ENCODE results near the gene ADGRB2. TPM values are rescaled to one million over a fixed set of nuclear protein-coding genes. Genes with fewer than 3 reads are reported as not detected.

Gene ADGRB2
- polyA plus RNA-seq, 3 donors = not detected

GRCh38 chr1:31726715-31727114 lies 37.4 kb downstream of the ADGRB2 start:
- H4K20me1 ChIP-seq (ENCODE audit: insufficient read depth, low read length) = no peaks in the 10 kb centered on the region
- H3K9me3 ChIP-seq (replicated peaks in 1 of 2; ENCODE audit: control insufficient read depth in 1 of 2, insufficient read depth in 1 of 2, low read length in 2 of 2) = no peaks in the 10 kb centered on the region
- H3K4me2 ChIP-seq (replicated peaks; ENCODE audit: extremely low read depth, low read length, poor library complexity, severe bottlenecking) = no peak overlapping the region
- no peaks in the 10 kb centered on the region for H3K4me1 ChIP-seq (ENCODE audit: control insufficient read depth in 1 of 2, insufficient read depth in 2 of 2, low read length in 2 of 2)
- Mint-ChIP-seq H3K36me3 (no peaks in the 10 kb centered on the region), H3K4me1 (no peaks in the 10 kb centered on the region), H3K27me3 (ENCODE audit: low read depth in 3 of 3) (peaks cover 0 to 5% (median 4%) of the 10 kb centered on the region in 3 donors), H3K27ac (no peak overlapping the region), H3K4me3 (no peak overlapping the region), H3K9me3 (no peaks in the 10 kb centered on the region)
- H3K27me3 ChIP-seq (ENCODE audit: control insufficient read depth in 2 of 2, insufficient read depth in 2 of 2, low read length in 2 of 2) = no peaks in the 10 kb centered on the region
- H3K27ac ChIP-seq (ENCODE audit: low read depth in 1 of 2, low read length in 2 of 2) = no peak overlapping the region
- no peak for DNase-seq
- H3K36me3 ChIP-seq (replicated peaks in 1 of 2; ENCODE audit: control insufficient read depth in 1 of 2, insufficient read depth in 2 of 2, low read length in 2 of 2) = no peaks in the 10 kb centered on the region
- TF ChIP-seq, protein P1, sequence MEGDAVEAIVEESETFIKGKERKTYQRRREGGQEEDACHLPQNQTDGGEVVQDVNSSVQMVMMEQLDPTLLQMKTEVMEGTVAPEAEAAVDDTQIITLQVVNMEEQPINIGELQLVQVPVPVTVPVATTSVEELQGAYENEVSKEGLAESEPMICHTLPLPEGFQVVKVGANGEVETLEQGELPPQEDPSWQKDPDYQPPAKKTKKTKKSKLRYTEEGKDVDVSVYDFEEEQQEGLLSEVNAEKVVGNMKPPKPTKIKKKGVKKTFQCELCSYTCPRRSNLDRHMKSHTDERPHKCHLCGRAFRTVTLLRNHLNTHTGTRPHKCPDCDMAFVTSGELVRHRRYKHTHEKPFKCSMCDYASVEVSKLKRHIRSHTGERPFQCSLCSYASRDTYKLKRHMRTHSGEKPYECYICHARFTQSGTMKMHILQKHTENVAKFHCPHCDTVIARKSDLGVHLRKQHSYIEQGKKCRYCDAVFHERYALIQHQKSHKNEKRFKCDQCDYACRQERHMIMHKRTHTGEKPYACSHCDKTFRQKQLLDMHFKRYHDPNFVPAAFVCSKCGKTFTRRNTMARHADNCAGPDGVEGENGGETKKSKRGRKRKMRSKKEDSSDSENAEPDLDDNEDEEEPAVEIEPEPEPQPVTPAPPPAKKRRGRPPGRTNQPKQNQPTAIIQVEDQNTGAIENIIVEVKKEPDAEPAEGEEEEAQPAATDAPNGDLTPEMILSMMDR (IDR thresholded peaks at IDR 0.05) = no peak
- no peaks in the 10 kb centered on the region for H3K79me2 ChIP-seq (ENCODE audit: insufficient read depth, low read length)
- no peak overlapping the region for H3K4me3 ChIP-seq (replicated peaks in 1 of 3; ENCODE audit: low read depth in 2 of 3, low read length in 3 of 3)
- H3K9ac ChIP-seq (ENCODE audit: insufficient read depth, low read length, poor library complexity, severe bottlenecking) = no peak overlapping the region
- 92% methylated on average over 2 of the region's 4 CpGs for WGBS (ENCODE audit: insufficient coverage)
- H2AFZ ChIP-seq (ENCODE audit: insufficient read depth, low read depth, low read length, poor library complexity, severe bottlenecking) = no peak overlapping the region
- intact Hi-C loops (cut with micrococcal nuclease) = no loop called here

GRCh38 chr1:31725777-31726535 lies 38.2 kb downstream of the ADGRB2 start:
- intact Hi-C loops (cut with micrococcal nuclease) = no loop called here
- H3K36me3 Mint-ChIP-seq = no peaks in the 10 kb centered on the region
- Histone ChIP-seq H3K36me3 (replicated peaks in 1 of 2; ENCODE audit: control insufficient read depth in 1 of 2, insufficient read depth in 2 of 2, low read length in 2 of 2) (no peaks in the 10 kb centered on the region), H3K27ac (ENCODE audit: low read depth in 1 of 2, low read length in 2 of 2) (no peak overlapping the region), H3K4me1 (ENCODE audit: control insufficient read depth in 1 of 2, insufficient read depth in 2 of 2, low read length in 2 of 2) (no peaks in the 10 kb centered on the region), H3K4me2 (replicated peaks; ENCODE audit: extremely low read depth, low read length, poor library complexity, severe bottlenecking) (no peak overlapping the region), H4K20me1 (ENCODE audit: insufficient read depth, low read length) (no peaks in the 10 kb centered on the region), H2AFZ (ENCODE audit: insufficient read depth, low read depth, low read length, poor library complexity, severe bottlenecking) (no peak overlapping the region), H3K9ac (ENCODE audit: insufficient read depth, low read length, poor library complexity, severe bottlenecking) (no peak overlapping the region), H3K79me2 (ENCODE audit: insufficient read depth, low read length) (no peaks in the 10 kb centered on the region), H3K4me3 (replicated peaks in 1 of 3; ENCODE audit: low read depth in 2 of 3, low read length in 3 of 3) (no peak overlapping the region), H3K27me3 (ENCODE audit: control insufficient read depth in 2 of 2, insufficient read depth in 2 of 2, low read length in 2 of 2) (no peaks in the 10 kb centered on the region), H3K9me3 (replicated peaks in 1 of 2; ENCODE audit: control insufficient read depth in 1 of 2, insufficient read depth in 1 of 2, low read length in 2 of 2) (no peaks in the 10 kb centered on the region)
- H3K4me3 Mint-ChIP-seq = no peak overlapping the region
- no peak for DNase-seq
- 84% methylated on average over 9 of the region's 12 CpGs for WGBS (ENCODE audit: insufficient coverage)
- no peaks in the 10 kb centered on the region for H3K9me3 Mint-ChIP-seq
- H3K27ac Mint-ChIP-seq = no peak overlapping the region
- no peaks in the 10 kb centered on the region for H3K4me1 Mint-ChIP-seq
- TF ChIP-seq, protein P1 (IDR thresholded peaks at IDR 0.05) = no peak
- peaks cover 3 to 5% (median 4%) of the 10 kb centered on the region in 3 donors for H3K27me3 Mint-ChIP-seq (ENCODE audit: low read depth in 3 of 3)

Measured in CD14-positive monocyte (primary cell).